Measurements from ENCODE around the gene CCBE1.
A peak's percentile ranks its signal among the peaks of the same experiment; 100 is the strongest.

The CCBE1 gene

GRCh38 chr18:59460072-59460420, 237.2 kb downstream of the CCBE1 start:
- Histone ChIP-seq H3K9ac (ENCODE audit: low read length) (peak overlapping the region; percentile 15), H2AK5ac (ENCODE audit: low read length, severe bottlenecking) (no peak overlapping the region), H3K4me2 (ENCODE audit: low read length, poor library complexity, severe bottlenecking) (no peak overlapping the region), H3K27me3 (ENCODE audit: control insufficient read depth in 1 of 2, insufficient read depth in 1 of 2, low read length in 2 of 2) (peaks cover 11 to 17% of the 10 kb centered on the region in 2 experiments), H2BK12ac (ENCODE audit: low read length in 2 of 2) (no peak overlapping the region), H3K4me3 (ENCODE audit: insufficient read depth in 1 of 2, low read depth in 1 of 2, low read length in 2 of 2) (no peak overlapping the region), H4K8ac (ENCODE audit: low read length) (no peak overlapping the region), H3K18ac (ENCODE audit: low read depth in 1 of 2, low read length in 2 of 2) (no peak overlapping the region), H3K27ac (ENCODE audit: low read length, poor library complexity, severe bottlenecking) (no peak overlapping the region), H3K4ac (ENCODE audit: low read depth in 1 of 2, low read length in 2 of 2) (no peak overlapping the region), H2BK15ac (ENCODE audit: low read depth, poor library complexity, severe bottlenecking) (no peak overlapping the region), H2BK5ac (ENCODE audit: low read depth, low read length, poor library complexity, severe bottlenecking) (no peak overlapping the region), H3K4me1 (ENCODE audit: control insufficient read depth, insufficient read depth, low read depth, low read length) (peaks cover 1% of the 10 kb centered on the region), H3K9me3 (ENCODE audit: control insufficient read depth, low read length) (no peaks in the 10 kb centered on the region), H3K79me1 (replicated peaks; ENCODE audit: low read length, poor library complexity, severe bottlenecking) (no peaks in the 10 kb centered on the region), H2BK120ac (ENCODE audit: low read depth, low read length) (no peak overlapping the region), H4K91ac (ENCODE audit: low read length) (no peak overlapping the region), H3K23ac (ENCODE audit: low read length in 2 of 2) (no peak overlapping the region), H2AFZ (ENCODE audit: low read depth, low read length) (no peak overlapping the region), H3K36me3 (ENCODE audit: control insufficient read depth in 1 of 2, insufficient read depth in 2 of 2, low read depth in 1 of 2, low read length in 2 of 2) (peaks cover 0 to 33% of the 10 kb centered on the region in 2 experiments), H3K14ac (ENCODE audit: low read length in 2 of 2) (no peak overlapping the region)
- 41% methylated on average over 1 of the region's 1 CpG for WGBS
- no peak for DNase-seq

GRCh38 chr18:59459369-59460071, 237.7 kb downstream of the CCBE1 start:
- peak; percentile 43 for DNase-seq
- Histone ChIP-seq H2AK5ac (ENCODE audit: low read length, severe bottlenecking) (no peak overlapping the region), H3K9me3 (ENCODE audit: control insufficient read depth, low read length) (no peaks in the 10 kb centered on the region), H3K23ac (ENCODE audit: low read length in 2 of 2) (no peak overlapping the region), H3K4me3 (ENCODE audit: insufficient read depth in 1 of 2, low read depth in 1 of 2, low read length in 2 of 2) (no peak overlapping the region), H3K4me2 (ENCODE audit: low read length, poor library complexity, severe bottlenecking) (no peak overlapping the region), H3K9ac (ENCODE audit: low read length) (peak overlapping the region; percentile 15), H2BK12ac (ENCODE audit: low read length in 2 of 2) (no peak overlapping the region), H3K18ac (ENCODE audit: low read depth in 1 of 2, low read length in 2 of 2) (no peak overlapping the region), H3K4ac (ENCODE audit: low read depth in 1 of 2, low read length in 2 of 2) (no peak overlapping the region), H2AFZ (ENCODE audit: low read depth, low read length) (no peak overlapping the region), H2BK5ac (ENCODE audit: low read depth, low read length, poor library complexity, severe bottlenecking) (no peak overlapping the region), H3K36me3 (ENCODE audit: control insufficient read depth in 1 of 2, insufficient read depth in 2 of 2, low read depth in 1 of 2, low read length in 2 of 2) (peaks cover 0 to 36% of the 10 kb centered on the region in 2 experiments), H3K27ac (ENCODE audit: low read length, poor library complexity, severe bottlenecking) (no peak overlapping the region), H2BK15ac (ENCODE audit: low read depth, poor library complexity, severe bottlenecking) (no peak overlapping the region), H3K14ac (ENCODE audit: low read length in 2 of 2) (no peak overlapping the region), H3K79me1 (replicated peaks; ENCODE audit: low read length, poor library complexity, severe bottlenecking) (no peaks in the 10 kb centered on the region), H3K27me3 (ENCODE audit: control insufficient read depth in 1 of 2, insufficient read depth in 1 of 2, low read length in 2 of 2) (peaks cover 15 to 20% of the 10 kb centered on the region in 2 experiments), H3K4me1 (ENCODE audit: control insufficient read depth, insufficient read depth, low read depth, low read length) (peaks cover 1% of the 10 kb centered on the region), H4K91ac (ENCODE audit: low read length) (no peak overlapping the region), H2BK120ac (ENCODE audit: low read depth, low read length) (no peak overlapping the region), H4K8ac (ENCODE audit: low read length) (no peak overlapping the region)
- WGBS, result 45% methylated on average over 5 of the region's 8 CpGs

DNA sequence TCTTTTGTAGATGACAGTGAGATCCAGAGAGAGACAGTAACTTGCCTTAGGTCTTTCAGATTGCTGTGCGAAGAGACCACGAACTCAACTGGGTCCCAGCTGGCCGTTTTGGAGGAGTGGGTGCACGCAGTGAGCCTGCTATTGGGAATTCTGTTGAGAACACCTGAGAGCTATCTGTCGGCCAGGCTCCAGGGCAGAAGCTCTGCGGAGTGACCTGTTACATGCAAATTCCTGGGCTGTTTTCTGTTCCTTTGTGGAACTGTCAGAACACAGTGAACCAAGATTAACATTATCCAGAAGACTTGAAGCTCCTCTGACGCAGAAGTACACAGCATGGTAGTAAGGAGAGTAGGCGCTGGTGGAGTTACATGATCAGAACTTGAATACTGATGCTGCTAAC, 238.6 kb downstream of the CCBE1 start:
- Histone ChIP-seq H3K36me3 (ENCODE audit: control insufficient read depth in 1 of 2, insufficient read depth in 2 of 2, low read depth in 1 of 2, low read length in 2 of 2) (peaks cover 0 to 36% of the 10 kb centered on the region in 2 experiments), H3K79me1 (replicated peaks; ENCODE audit: low read length, poor library complexity, severe bottlenecking) (no peaks in the 10 kb centered on the region), H2BK12ac (ENCODE audit: low read length in 2 of 2) (no peak overlapping the region), H2AK5ac (ENCODE audit: low read length, severe bottlenecking) (no peak overlapping the region), H3K9ac (ENCODE audit: low read length) (no peak overlapping the region), H3K4me3 (ENCODE audit: insufficient read depth in 1 of 2, low read depth in 1 of 2, low read length in 2 of 2) (no peak overlapping the region), H3K14ac (ENCODE audit: low read length in 2 of 2) (no peak overlapping the region), H3K4ac (ENCODE audit: low read depth in 1 of 2, low read length in 2 of 2) (no peak overlapping the region), H3K23ac (ENCODE audit: low read length in 2 of 2) (no peak overlapping the region), H3K27ac (ENCODE audit: low read length, poor library complexity, severe bottlenecking) (no peak overlapping the region), H3K18ac (ENCODE audit: low read depth in 1 of 2, low read length in 2 of 2) (no peak overlapping the region), H4K91ac (ENCODE audit: low read length) (no peak overlapping the region), H4K8ac (ENCODE audit: low read length) (no peak overlapping the region), H2AFZ (ENCODE audit: low read depth, low read length) (no peak overlapping the region), H2BK15ac (ENCODE audit: low read depth, poor library complexity, severe bottlenecking) (no peak overlapping the region), H2BK5ac (ENCODE audit: low read depth, low read length, poor library complexity, severe bottlenecking) (no peak overlapping the region), H3K27me3 (ENCODE audit: control insufficient read depth in 1 of 2, insufficient read depth in 1 of 2, low read length in 2 of 2) (peaks cover 17 to 20% of the 10 kb centered on the region in 2 experiments), H3K4me2 (ENCODE audit: low read length, poor library complexity, severe bottlenecking) (no peak overlapping the region), H3K9me3 (ENCODE audit: control insufficient read depth, low read length) (no peaks in the 10 kb centered on the region), H3K4me1 (ENCODE audit: control insufficient read depth, insufficient read depth, low read depth, low read length) (peaks cover 1% of the 10 kb centered on the region), H2BK120ac (ENCODE audit: low read depth, low read length) (no peak overlapping the region)
- DNase-seq, result no peak
- 57% methylated on average over 8 of the region's 8 CpGs for WGBS

DNA sequence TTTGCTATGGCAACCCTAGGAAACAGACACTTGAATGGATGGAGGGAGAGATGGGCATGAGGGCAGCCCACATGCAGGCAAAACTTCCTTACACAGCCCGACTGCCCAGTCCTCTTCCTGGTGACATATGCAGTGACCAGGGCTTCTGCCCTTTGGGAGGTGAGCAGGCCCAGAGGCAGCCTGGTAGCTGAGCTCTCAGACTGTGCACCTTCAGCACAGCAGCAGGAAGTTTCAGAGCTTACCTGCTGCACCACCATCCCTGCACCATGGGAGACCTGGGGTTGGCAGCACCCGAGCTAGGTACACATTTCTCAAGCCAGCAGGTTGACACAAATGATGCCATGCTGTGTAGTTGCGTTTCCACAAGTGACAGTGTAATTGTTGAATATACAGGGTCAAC, 240.6 kb downstream of the CCBE1 start:
- Histone ChIP-seq H2BK5ac (ENCODE audit: low read depth, low read length, poor library complexity, severe bottlenecking) (no peak overlapping the region), H3K4me1 (ENCODE audit: control insufficient read depth, insufficient read depth, low read depth, low read length) (peaks cover 1% of the 10 kb centered on the region), H3K4me3 (ENCODE audit: insufficient read depth in 1 of 2, low read depth in 1 of 2, low read length in 2 of 2) (no peak overlapping the region), H2AK5ac (ENCODE audit: low read length, severe bottlenecking) (no peak overlapping the region), H3K36me3 (ENCODE audit: control insufficient read depth in 1 of 2, insufficient read depth in 2 of 2, low read depth in 1 of 2, low read length in 2 of 2) (peaks cover 0 to 36% of the 10 kb centered on the region in 2 experiments), H4K91ac (ENCODE audit: low read length) (no peak overlapping the region), H2BK12ac (ENCODE audit: low read length in 2 of 2) (no peak overlapping the region), H3K9ac (ENCODE audit: low read length) (no peak overlapping the region), H2BK15ac (ENCODE audit: low read depth, poor library complexity, severe bottlenecking) (no peak overlapping the region), H2BK120ac (ENCODE audit: low read depth, low read length) (no peak overlapping the region), H3K23ac (ENCODE audit: low read length in 2 of 2) (no peak overlapping the region), H3K27me3 (ENCODE audit: control insufficient read depth in 1 of 2, insufficient read depth in 1 of 2, low read length in 2 of 2) (peaks cover 20% of the 10 kb centered on the region in 2 experiments), H3K4me2 (ENCODE audit: low read length, poor library complexity, severe bottlenecking) (no peak overlapping the region), H3K14ac (ENCODE audit: low read length in 2 of 2) (no peak overlapping the region), H3K79me1 (replicated peaks; ENCODE audit: low read length, poor library complexity, severe bottlenecking) (no peaks in the 10 kb centered on the region), H3K4ac (ENCODE audit: low read depth in 1 of 2, low read length in 2 of 2) (no peak overlapping the region), H3K9me3 (ENCODE audit: control insufficient read depth, low read length) (no peaks in the 10 kb centered on the region), H3K27ac (ENCODE audit: low read length, poor library complexity, severe bottlenecking) (no peak overlapping the region), H3K18ac (ENCODE audit: low read depth in 1 of 2, low read length in 2 of 2) (no peak overlapping the region), H4K8ac (ENCODE audit: low read length) (no peak overlapping the region), H2AFZ (ENCODE audit: low read depth, low read length) (no peak overlapping the region)
- 86% methylated on average over 3 of the region's 3 CpGs for WGBS
- no peak for DNase-seq

Data from mesenchymal stem cell (in vitro differentiated cells and primary cell).